ENCODE data around the gene MEGF11.

GRCh38 chr15:66253418-66254088 is at the start of gene MEGF11:
- TF ChIP-seq, protein P1, sequence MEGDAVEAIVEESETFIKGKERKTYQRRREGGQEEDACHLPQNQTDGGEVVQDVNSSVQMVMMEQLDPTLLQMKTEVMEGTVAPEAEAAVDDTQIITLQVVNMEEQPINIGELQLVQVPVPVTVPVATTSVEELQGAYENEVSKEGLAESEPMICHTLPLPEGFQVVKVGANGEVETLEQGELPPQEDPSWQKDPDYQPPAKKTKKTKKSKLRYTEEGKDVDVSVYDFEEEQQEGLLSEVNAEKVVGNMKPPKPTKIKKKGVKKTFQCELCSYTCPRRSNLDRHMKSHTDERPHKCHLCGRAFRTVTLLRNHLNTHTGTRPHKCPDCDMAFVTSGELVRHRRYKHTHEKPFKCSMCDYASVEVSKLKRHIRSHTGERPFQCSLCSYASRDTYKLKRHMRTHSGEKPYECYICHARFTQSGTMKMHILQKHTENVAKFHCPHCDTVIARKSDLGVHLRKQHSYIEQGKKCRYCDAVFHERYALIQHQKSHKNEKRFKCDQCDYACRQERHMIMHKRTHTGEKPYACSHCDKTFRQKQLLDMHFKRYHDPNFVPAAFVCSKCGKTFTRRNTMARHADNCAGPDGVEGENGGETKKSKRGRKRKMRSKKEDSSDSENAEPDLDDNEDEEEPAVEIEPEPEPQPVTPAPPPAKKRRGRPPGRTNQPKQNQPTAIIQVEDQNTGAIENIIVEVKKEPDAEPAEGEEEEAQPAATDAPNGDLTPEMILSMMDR (conservative IDR thresholded peaks at IDR 0.05): no peak
- TF ChIP-seq EZH2 (IDR thresholded peaks at IDR 0.05; ENCODE audit: low read depth): no peak
